LNCaP clone FGC (cell line): ENCODE measurements around the gene OR4K13.

Experiments
- DNase-seq: peaks from one replicate; pipeline ENCODE4 v3.0.0-alpha.2; 2011; ENCODE audit warnings: low read depth
- H3K4me3 ChIP-seq: 2 replicates; pipeline ENCODE4 v1.5.1; 2011; ENCODE audit warnings: mild to moderate bottlenecking, low read depth, low read length, control low read depth
- CTCF ChIP-seq: IDR thresholded peaks from 2 replicates; pipeline ENCODE4 v1.5.1; 2012; ENCODE audit warnings: mild to moderate bottlenecking; ENCODE audit not compliant: control insufficient read depth, insufficient read depth; ENCODE audit errors: extremely low read depth

Gene OR4K13

GRCh38 chr14:20035938-20036337 is at the start of gene OR4K13:
TSS of gene OR4K13 (minus strand) at chr14:20036038. CDS start at chr14:20034758, 1,280 bp downstream.
- H3K4me3 ChIP-seq, result no peak within 1 kb of the TSS
- DNase-seq, result no peak
- TF ChIP-seq CTCF, result no peak

GRCh38 chr14:20059745-20060144 is 23.9 kb upstream of the OR4K13 start, which contains the start of gene OR4L1:
TSS of gene OR4L1 (plus strand) at chr14:20060045. CDS start at chr14:20060045, 0 bp downstream.
- DNase-seq, result no peak
- H3K4me3 ChIP-seq, result no peak within 1 kb of the TSS
- TF ChIP-seq CTCF, result no peak

- TF ChIP-seq CTCF, result no peak
- H3K4me3 ChIP-seq, result no peak overlapping the region
- no peak for DNase-seq
Observed at GRCh38 chr14:20048202-20048601, 12.4 kb upstream of the OR4K13 start.

GRCh38 chr14:20044243-20044642 is 8.4 kb upstream of the OR4K13 start:
- DNase-seq, result no peak
- no peak overlapping the region for H3K4me3 ChIP-seq
- TF ChIP-seq CTCF, result no peak

GRCh38 chr14:20035449-20035848 is 389 bp downstream of the OR4K13 start:
- TF ChIP-seq CTCF, result no peak
- no peak overlapping the region for H3K4me3 ChIP-seq
- no peak for DNase-seq

- DNase-seq, result no peak
Observed at GRCh38 chr14:20031058-20031457, 4.8 kb downstream of the OR4K13 start.

More at GRCh38 chr14:20031058-20031457, 4.8 kb downstream of the OR4K13 start:
- TF ChIP-seq CTCF, result no peak
- no peak overlapping the region for H3K4me3 ChIP-seq
